Upper lobe of left lung (tissue), 4 donors: Measurements from ENCODE around the gene SPATA12.

ENCODE experiments used
- EP300 ChIP-seq, 4 donors: sonication (generic); formaldehyde crosslinking; IDR thresholded peaks; one replicate each; pipeline ENCODE4 v1.5.1; 2017; ENCODE audit warnings: antibody characterized with exemption in 4 of 4, control low read depth in 2 of 4
- POLR2A ChIP-seq, 4 donors: fragments of 450-650 bp; IDR thresholded peaks; one replicate each; pipeline ENCODE4 v1.5.1; 2016 to 2017; ENCODE audit warnings: antibody characterized with exemption in 4 of 4, mild to moderate bottlenecking in 2 of 4
- POLR2AphosphoS5 ChIP-seq, 2 donors: sonication (generic); formaldehyde crosslinking; IDR thresholded peaks; one replicate each; pipeline ENCODE4 v1.5.1; 2017; ENCODE audit warnings: antibody characterized with exemption in 2 of 2
- TF ChIP-seq, protein P1 (sequence below), 6 experiments: fragments of 450-650 bp in 4 of 6; fragments of 200-600 bp in 2 of 6; sonication (generic) in 2 of 6; IDR thresholded peaks; one replicate each; pipeline ENCODE4 v1.5.1; 2016 to 2019; ENCODE audit warnings: antibody characterized with exemption in 6 of 6

DNA sequence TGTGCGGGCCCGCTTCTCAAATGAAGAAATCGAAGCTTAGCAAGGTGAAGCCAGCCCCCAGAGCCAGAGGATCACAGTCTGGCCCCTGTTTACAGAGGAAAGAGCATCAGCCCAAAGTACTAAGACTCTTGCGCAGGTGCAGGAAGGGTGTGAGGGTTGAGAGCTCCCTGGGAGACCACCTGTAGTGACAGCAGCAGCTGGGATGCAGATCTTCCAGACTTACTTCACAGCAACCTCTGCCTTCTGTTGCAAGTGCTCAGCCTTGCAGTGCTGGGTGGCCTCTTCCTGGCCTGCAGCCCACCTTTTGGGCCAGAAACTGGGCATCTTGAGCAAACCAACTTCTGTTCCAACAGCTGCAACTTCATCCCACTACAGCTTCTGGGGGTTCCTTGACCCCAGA is 19.7 kb downstream of the SPATA12 start:
- TF ChIP-seq, protein P1, sequence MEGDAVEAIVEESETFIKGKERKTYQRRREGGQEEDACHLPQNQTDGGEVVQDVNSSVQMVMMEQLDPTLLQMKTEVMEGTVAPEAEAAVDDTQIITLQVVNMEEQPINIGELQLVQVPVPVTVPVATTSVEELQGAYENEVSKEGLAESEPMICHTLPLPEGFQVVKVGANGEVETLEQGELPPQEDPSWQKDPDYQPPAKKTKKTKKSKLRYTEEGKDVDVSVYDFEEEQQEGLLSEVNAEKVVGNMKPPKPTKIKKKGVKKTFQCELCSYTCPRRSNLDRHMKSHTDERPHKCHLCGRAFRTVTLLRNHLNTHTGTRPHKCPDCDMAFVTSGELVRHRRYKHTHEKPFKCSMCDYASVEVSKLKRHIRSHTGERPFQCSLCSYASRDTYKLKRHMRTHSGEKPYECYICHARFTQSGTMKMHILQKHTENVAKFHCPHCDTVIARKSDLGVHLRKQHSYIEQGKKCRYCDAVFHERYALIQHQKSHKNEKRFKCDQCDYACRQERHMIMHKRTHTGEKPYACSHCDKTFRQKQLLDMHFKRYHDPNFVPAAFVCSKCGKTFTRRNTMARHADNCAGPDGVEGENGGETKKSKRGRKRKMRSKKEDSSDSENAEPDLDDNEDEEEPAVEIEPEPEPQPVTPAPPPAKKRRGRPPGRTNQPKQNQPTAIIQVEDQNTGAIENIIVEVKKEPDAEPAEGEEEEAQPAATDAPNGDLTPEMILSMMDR (IDR thresholded peaks at IDR 0.05), result no peak
- TF ChIP-seq POLR2A (IDR thresholded peaks at IDR 0.05) (no peak), POLR2AphosphoS5 (IDR thresholded peaks at IDR 0.05) (no peak), EP300 (IDR thresholded peaks at IDR 0.05) (no peak)
